HG03097 (cell line): Measurements from ENCODE around the gene CNTRL.
"Not testable (repeated sequence)": the region's sequence is repeated elsewhere in the genome, so short reads cannot be mapped to it uniquely, and the experiment has no call there.

ENCODE experiments used
- ATAC-seq: cut with Tn5 transposase; IDR thresholded peaks from one replicate; pipeline ENCODE4 v1.9.1; 2021; ENCODE audit not compliant: unreplicated experiment, low FRiP score

The CNTRL gene

GRCh38 chr9:121129384-121129783, 54.6 kb downstream of the CNTRL start:
- not testable (repeated sequence) for ATAC-seq

GRCh38 chr9:121133104-121133816, 58.5 kb downstream of the CNTRL start:
- ATAC-seq: no peak

- ATAC-seq: no peak
These were observed 60.9 kb downstream of the CNTRL start for GRCh38 chr9:121135642-121136041.

GRCh38 chr9:121138561-121138960, 63.8 kb downstream of the CNTRL start:
- no peak for ATAC-seq

GRCh38 chr9:121138973-121139372, 64.2 kb downstream of the CNTRL start:
- no peak for ATAC-seq

GRCh38 chr9:121140162-121140561, 65.4 kb downstream of the CNTRL start:
- ATAC-seq: no peak

- no peak for ATAC-seq
These were observed 66.6 kb downstream of the CNTRL start for GRCh38 chr9:121141306-121141705.

GRCh38 chr9:121141706-121142105, 67.0 kb downstream of the CNTRL start:
- no peak for ATAC-seq

- ATAC-seq: no peak
These were observed 69.0 kb downstream of the CNTRL start for GRCh38 chr9:121143771-121144170.

- no peak for ATAC-seq
These were observed 69.7 kb downstream of the CNTRL start for GRCh38 chr9:121144482-121144881.

GRCh38 chr9:121150188-121150587, 75.4 kb downstream of the CNTRL start:
- ATAC-seq: no peak

GRCh38 chr9:121153642-121154041, 78.9 kb downstream of the CNTRL start:
- ATAC-seq: no peak

GRCh38 chr9:121154782-121155181, 80.0 kb downstream of the CNTRL start:
- ATAC-seq: no peak

GRCh38 chr9:121156263-121156731, 81.5 kb downstream of the CNTRL start:
- peak; percentile 56 for ATAC-seq

- no peak for ATAC-seq
These were observed 83.2 kb downstream of the CNTRL start for GRCh38 chr9:121157939-121158338.

GRCh38 chr9:121160025-121160424, 85.3 kb downstream of the CNTRL start:
- no peak for ATAC-seq

- ATAC-seq: no peak
These were observed 93.3 kb downstream of the CNTRL start for GRCh38 chr9:121168052-121168451.

- no peak for ATAC-seq
These were observed 94.4 kb downstream of the CNTRL start for GRCh38 chr9:121169094-121169601.

- no peak for ATAC-seq
These were observed 96.5 kb downstream of the CNTRL start for GRCh38 chr9:121171236-121171635.

GRCh38 chr9:121172726-121173487, 98.2 kb downstream of the CNTRL start:
- ATAC-seq: no peak

GRCh38 chr9:121173501-121173900, 98.7 kb downstream of the CNTRL start:
- no peak for ATAC-seq
